ENCODE results near the gene UTS2B.

The UTS2B gene

DNA sequence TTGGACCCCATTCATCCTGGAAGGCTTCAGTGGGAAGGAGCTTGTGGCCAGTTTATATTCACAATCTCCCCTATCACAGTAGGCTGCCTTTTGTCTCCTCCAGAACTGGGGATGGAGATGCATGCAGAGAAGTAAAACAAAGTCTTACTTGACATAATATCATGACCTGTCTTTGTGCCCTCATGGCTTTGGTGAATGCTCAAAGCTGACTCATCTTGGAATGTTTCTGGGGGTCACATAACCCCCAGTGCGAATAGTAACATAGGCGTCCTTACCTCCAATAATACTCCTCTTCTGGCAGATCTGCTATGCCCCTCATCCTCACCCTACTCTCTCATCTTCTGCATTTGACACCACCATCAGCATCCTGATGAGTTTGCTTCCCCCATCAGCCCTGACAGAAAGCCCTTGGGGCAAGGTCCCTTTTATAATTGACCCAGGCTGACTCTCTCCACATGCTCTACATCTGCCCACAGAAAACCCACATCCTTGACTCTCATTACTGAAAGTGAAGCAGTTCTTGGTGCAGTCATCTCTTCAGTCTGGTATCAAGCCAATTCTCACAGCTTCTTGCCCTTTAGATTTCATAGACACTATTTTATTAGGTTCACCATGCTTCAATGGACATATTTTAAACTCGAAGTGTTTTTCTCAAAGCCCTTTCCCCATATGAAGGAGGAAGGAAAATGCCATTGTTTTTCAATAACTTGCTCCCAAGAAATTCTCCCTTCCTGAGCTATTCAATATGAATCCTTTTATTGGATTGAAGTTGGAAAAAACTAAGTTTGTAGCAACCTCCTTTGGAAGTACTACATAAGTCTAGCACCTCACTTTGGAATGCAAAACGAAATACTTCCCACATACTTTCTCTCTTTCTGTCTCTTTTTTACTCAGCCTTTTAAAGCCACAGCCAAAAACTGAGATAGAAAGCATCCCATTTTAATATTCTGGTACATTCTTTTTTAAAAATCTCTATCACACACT is 94.7 kb downstream of the UTS2B start:
- TF ChIP-seq, protein P1, sequence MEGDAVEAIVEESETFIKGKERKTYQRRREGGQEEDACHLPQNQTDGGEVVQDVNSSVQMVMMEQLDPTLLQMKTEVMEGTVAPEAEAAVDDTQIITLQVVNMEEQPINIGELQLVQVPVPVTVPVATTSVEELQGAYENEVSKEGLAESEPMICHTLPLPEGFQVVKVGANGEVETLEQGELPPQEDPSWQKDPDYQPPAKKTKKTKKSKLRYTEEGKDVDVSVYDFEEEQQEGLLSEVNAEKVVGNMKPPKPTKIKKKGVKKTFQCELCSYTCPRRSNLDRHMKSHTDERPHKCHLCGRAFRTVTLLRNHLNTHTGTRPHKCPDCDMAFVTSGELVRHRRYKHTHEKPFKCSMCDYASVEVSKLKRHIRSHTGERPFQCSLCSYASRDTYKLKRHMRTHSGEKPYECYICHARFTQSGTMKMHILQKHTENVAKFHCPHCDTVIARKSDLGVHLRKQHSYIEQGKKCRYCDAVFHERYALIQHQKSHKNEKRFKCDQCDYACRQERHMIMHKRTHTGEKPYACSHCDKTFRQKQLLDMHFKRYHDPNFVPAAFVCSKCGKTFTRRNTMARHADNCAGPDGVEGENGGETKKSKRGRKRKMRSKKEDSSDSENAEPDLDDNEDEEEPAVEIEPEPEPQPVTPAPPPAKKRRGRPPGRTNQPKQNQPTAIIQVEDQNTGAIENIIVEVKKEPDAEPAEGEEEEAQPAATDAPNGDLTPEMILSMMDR (IDR thresholded peaks at IDR 0.05; ENCODE audit: insufficient read depth, missing control alignments) = no peak
- DNase-seq (ENCODE audit: insufficient read length, low spot score) (no peak), FAIRE-seq (no peak)

DNA sequence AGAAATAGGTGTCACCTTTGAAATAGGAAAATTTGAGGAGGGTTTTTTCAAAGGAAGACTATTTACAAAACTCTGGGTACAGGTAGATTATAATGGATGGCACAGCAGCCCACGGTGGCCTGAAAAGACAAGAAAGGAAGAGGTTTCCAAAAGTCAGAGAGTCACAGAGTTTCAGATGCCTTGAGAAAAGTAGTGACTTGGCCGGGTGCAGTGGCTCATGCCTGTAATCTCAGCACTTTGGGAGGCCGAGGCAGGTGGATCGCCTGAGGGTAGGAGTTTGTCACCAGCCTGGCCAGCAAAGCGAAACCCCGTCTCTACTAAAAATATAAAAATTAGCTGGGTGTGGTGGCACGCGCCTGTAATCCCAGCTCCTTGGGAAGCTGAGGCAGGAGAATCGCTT is 96.1 kb downstream of the UTS2B start:
- no peak for FAIRE-seq
- TF ChIP-seq, protein P1 (IDR thresholded peaks at IDR 0.05; ENCODE audit: insufficient read depth, missing control alignments) = no peak
- no peak for DNase-seq (ENCODE audit: insufficient read length, low spot score)

DNA sequence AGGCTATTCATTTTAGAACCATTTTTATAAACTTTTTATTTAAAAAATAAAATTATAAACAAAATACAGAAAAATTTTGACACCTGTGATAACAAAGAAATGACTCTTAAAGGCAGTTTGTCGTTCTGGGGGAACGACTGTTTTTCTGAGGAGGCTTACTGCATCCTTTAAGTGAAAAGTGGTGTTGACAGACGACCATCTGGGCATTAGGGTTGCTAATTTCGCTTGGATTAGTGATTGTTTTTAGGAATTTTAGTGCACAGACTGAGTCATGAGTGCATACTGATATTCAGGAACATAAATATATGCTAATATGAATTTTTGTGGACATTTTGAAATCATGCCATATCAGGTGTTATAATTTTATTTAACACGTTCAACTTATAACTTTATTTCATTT is 102.8 kb downstream of the UTS2B start:
- FAIRE-seq (peak; percentile 81), DNase-seq (ENCODE audit: insufficient read length, low spot score) (no peak)
- TF ChIP-seq, protein P1 (IDR thresholded peaks at IDR 0.05; ENCODE audit: insufficient read depth, missing control alignments) = no peak

DNA sequence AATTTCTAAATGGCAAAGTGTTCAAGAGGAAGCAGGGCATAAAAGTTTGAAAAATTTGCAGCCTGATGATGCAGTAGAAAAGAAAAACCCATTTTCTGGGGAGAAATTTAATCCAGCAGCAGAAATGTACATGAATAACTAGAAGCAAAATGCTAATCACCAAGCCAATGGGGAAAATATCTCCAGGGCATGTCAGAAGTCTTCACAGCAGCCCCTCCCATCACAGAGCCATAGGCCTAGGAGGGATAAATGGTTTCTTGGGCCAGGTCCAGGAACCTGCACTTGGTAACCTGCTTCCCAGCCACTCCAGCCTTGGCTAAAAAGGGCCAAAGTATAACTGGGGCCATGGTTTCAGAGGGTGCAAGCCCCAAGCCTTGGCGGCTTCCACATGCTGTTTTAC is 108.7 kb downstream of the UTS2B start:
- no peak for DNase-seq (ENCODE audit: insufficient read length, low spot score)
- TF ChIP-seq, protein P1 (IDR thresholded peaks at IDR 0.05; ENCODE audit: insufficient read depth, missing control alignments) = no peak
- FAIRE-seq = no peak

DNA sequence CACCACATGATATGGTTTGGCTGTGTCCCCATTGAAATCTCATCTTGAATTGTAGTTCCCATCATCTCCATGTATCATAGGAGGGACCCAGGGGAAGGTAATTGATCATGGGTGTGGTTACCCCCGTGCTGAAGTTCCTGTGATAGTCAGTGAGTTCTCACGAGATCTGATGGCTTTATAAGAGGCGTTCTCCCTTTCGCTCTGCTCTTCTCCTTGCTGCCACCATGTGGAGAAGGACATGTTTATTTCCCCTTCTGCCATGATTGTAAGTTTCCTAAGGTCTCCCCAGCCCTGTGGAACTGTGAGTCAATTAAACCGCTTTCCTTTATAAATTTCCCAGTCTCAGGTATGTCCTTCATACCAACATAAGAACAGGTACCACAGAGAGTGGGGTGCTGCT is 109.4 kb downstream of the UTS2B start:
- TF ChIP-seq, protein P1 (IDR thresholded peaks at IDR 0.05; ENCODE audit: insufficient read depth, missing control alignments) = no peak
- no peak for DNase-seq (ENCODE audit: insufficient read length, low spot score)
- no peak for FAIRE-seq

DNA sequence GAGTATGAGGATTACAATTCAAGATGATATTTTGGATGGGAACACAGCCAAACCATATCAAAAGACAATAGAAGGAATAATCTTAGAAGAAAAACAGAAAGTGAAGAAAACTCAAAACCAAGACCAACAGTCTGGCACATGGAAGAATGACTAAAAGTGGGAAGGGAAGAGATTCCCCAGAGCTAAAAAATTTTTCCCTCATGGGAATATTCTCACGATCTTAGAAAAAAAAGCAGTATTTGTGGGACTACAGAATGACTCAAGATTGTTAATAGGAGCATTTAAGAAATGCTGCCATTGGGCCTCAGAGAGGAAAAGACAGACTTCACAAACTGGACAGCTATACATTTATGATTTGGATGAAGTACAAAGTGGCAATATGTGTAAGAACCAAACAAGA is 113.0 kb downstream of the UTS2B start:
- DNase-seq (ENCODE audit: insufficient read length, low spot score) (no peak), FAIRE-seq (no peak)
- TF ChIP-seq, protein P1 (IDR thresholded peaks at IDR 0.05; ENCODE audit: insufficient read depth, missing control alignments) = no peak
